Thyroid gland (tissue), 4 donors: Measurements from ENCODE around the gene FBXW5. TPM values are rescaled to one million over a fixed set of nuclear protein-coding genes. Genes with fewer than 3 reads are reported as not detected.

Experiments
- DNase-seq, 2 donors: peaks; one replicate each; pipeline ENCODE4 v3.0.0-alpha.2; 2019
- H3K27ac ChIP-seq, 3 donors: fragments of 200-600 bp; sonication (generic); 1 replicate in 2 of 3; 2 replicates in 1 of 3; pipeline ENCODE4 v1.5.1; 2016 to 2019; ENCODE audit warnings: mild to moderate bottlenecking in 1 of 3, moderate library complexity in 1 of 3
- H3K27me3 ChIP-seq: fragments of 200-600 bp; sonication (generic); one replicate; pipeline ENCODE4 v1.5.1; 2019
- H3K36me3 ChIP-seq, 2 donors: fragments of 200-600 bp; sonication (generic); one replicate each; pipeline ENCODE4 v1.5.1; 2016 to 2019
- H3K4me1 ChIP-seq, 2 donors: fragments of 200-600 bp; sonication (generic); one replicate each; pipeline ENCODE4 v1.5.1; 2017 to 2019
- H3K4me3 ChIP-seq, 3 donors: fragments of 200-600 bp; sonication (generic); replicated peaks in 1 of 3; 1 replicate in 2 of 3; 2 replicates in 1 of 3; pipeline ENCODE4 v1.5.1; 2016; ENCODE audit warnings: mild to moderate bottlenecking in 1 of 3
- H3K9me3 ChIP-seq: fragments of 200-600 bp; sonication (generic); one replicate; pipeline ENCODE4 v1.5.1; 2017
- CTCF ChIP-seq, 6 experiments: fragments of 200-600 bp in 3 of 6; fragments of 450-650 bp in 3 of 6; sonication (generic) in 3 of 6; IDR thresholded peaks; one replicate each; pipeline ENCODE4 v1.5.1; 2016 to 2019; ENCODE audit warnings: antibody characterized with exemption in 6 of 6, mild to moderate bottlenecking in 2 of 6, inconsistent platforms in 1 of 6, moderate library complexity in 1 of 6
- POLR2A ChIP-seq, 2 donors: fragments of 450-650 bp; IDR thresholded peaks; one replicate each; pipeline ENCODE4 v1.6.1; 2017; ENCODE audit warnings: antibody characterized with exemption in 2 of 2, mild to moderate bottlenecking in 2 of 2, moderate library complexity in 1 of 2
- WGBS, 2 donors: methylation state at CpG; one replicate each; pipeline ENCODE4 v1.1.5; 2017; 5-methylcytosine and 5-hydroxymethylcytosine counted together
- intact Hi-C: fragments of 100-400 bp; cut with DNase I; formaldehyde crosslinking; loops from one replicate; pipeline ENCODE4 v1.15.1; 2023
- total RNA-seq, 4 donors: library from RNA; depleted of rRNA; stranded (reverse); fragments of >200 nt; gene quantifications; one replicate each; pipeline ENCODE4 v1.2.3, GENCODE V29; 2016

The FBXW5 gene
- total RNA-seq, 4 donors from 2014 or later = 138 to 282 (median 203) TPM

- TF ChIP-seq CTCF (IDR thresholded peaks at IDR 0.05) (no peak), POLR2A (IDR thresholded peaks at IDR 0.05) (no peak)
- peaks cover 17 to 22% of the 10 kb centered on the region in 2 donors for H3K36me3 ChIP-seq
- no peak overlapping the region for H3K27ac ChIP-seq
- 92 to 96% methylated on average over 5 to 7 of the region's 9 CpGs for WGBS, 2 donors
- no peaks in the 10 kb centered on the region for H3K4me1 ChIP-seq
- H3K4me3 ChIP-seq = no peak overlapping the region
- H3K9me3 ChIP-seq = no peaks in the 10 kb centered on the region
- H3K27me3 ChIP-seq = no peaks in the 10 kb centered on the region
- no peak for DNase-seq
- intact Hi-C loops = no loop called here
Measured at GRCh38 chr9:136926154-136926704, 18.3 kb downstream of the FBXW5 start.

DNA sequence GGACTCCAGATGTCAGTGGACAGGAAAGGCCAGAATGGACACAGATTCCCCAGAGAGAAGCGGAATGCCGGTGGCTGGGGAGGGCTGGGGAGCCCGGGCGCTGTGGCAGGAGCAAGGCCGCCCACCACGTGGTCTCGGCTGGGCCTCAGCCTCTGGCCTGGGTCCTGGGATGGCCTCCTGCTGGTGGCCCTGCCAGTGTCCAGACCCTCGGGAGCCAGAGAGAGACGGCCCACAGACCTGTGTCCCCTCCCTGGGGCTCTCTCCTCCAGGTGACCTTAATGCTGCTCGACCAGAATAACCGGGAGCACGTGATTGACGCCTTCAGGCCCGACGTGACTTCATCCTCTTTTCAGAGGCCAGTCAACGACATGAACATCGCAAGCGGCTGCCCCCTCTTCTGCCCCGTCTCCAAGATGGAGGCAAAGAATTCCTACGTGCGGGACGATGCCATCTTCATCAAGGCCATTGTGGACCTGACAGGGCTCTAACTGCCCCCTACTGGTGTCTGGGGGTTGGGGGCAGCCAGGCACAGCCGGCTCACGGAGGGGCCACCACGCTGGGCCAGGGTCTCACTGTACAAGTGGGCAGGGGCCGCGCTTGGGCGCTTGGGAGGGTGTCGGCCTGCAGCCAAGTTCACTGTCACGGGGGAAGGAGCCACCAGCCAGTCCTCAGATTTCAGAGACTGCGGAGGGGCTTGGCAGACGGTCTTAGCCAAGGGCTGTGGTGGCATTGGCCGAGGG, 19.0 kb downstream of the FBXW5 start:
- Histone ChIP-seq H3K27ac (no peak overlapping the region), H3K27me3 (no peaks in the 10 kb centered on the region), H3K4me1 (no peaks in the 10 kb centered on the region), H3K4me3 (no peak overlapping the region), H3K36me3 (peaks cover 23 to 27% of the 10 kb centered on the region in 2 donors), H3K9me3 (no peaks in the 10 kb centered on the region)
- intact Hi-C loops = no loop called here
- 77 to 81% methylated on average over 16 to 29 of the region's 33 CpGs for WGBS, 2 donors
- TF ChIP-seq CTCF (IDR thresholded peaks at IDR 0.05) (no peak), POLR2A (IDR thresholded peaks at IDR 0.05) (no peak)
- DNase-seq = no peak

- H3K4me3 ChIP-seq = no peak overlapping the region
- H3K4me1 ChIP-seq = no peaks in the 10 kb centered on the region
- no peaks in the 10 kb centered on the region for H3K9me3 ChIP-seq
- H3K36me3 ChIP-seq = peaks cover 33 to 36% of the 10 kb centered on the region in 2 donors
- H3K27me3 ChIP-seq = no peaks in the 10 kb centered on the region
- no peak for DNase-seq
- H3K27ac ChIP-seq = no peak overlapping the region
- 96 to 99% methylated on average over 18 to 19 of the region's 19 CpGs for WGBS, 2 donors
- intact Hi-C loops = no loop called here
- TF ChIP-seq POLR2A (IDR thresholded peaks at IDR 0.05) (no peak), CTCF (IDR thresholded peaks at IDR 0.05) (no peak)
Measured at GRCh38 chr9:136923881-136924280, 20.7 kb downstream of the FBXW5 start.

- DNase-seq = no peak
- intact Hi-C loops = no loop called here
- no peaks in the 10 kb centered on the region for H3K4me1 ChIP-seq
- no peaks in the 10 kb centered on the region for H3K27me3 ChIP-seq
- H3K9me3 ChIP-seq = no peaks in the 10 kb centered on the region
- peaks cover 35 to 36% of the 10 kb centered on the region in 2 donors for H3K36me3 ChIP-seq
- 92 to 95% methylated on average over 19 of the region's 19 CpGs for WGBS, 2 donors
- H3K27ac ChIP-seq = no peak overlapping the region
- TF ChIP-seq POLR2A (IDR thresholded peaks at IDR 0.05) (no peak), CTCF (IDR thresholded peaks at IDR 0.05) (no peak)
- no peak overlapping the region for H3K4me3 ChIP-seq
Measured at GRCh38 chr9:136922540-136922939, 22.0 kb downstream of the FBXW5 start.

- peaks cover 43 to 45% of the 10 kb centered on the region in 2 donors for H3K36me3 ChIP-seq
Measured at GRCh38 chr9:136921718-136922117, 22.8 kb downstream of the FBXW5 start.

More at GRCh38 chr9:136921718-136922117, 22.8 kb downstream of the FBXW5 start:
- intact Hi-C loops = no loop called here
- no peak for TF ChIP-seq CTCF (IDR thresholded peaks at IDR 0.05)
- TF ChIP-seq POLR2A (IDR thresholded peaks at IDR 0.05) = no peak
- Histone ChIP-seq H3K4me1 (no peaks in the 10 kb centered on the region), H3K4me3 (no peak overlapping the region), H3K9me3 (no peaks in the 10 kb centered on the region), H3K27me3 (no peaks in the 10 kb centered on the region), H3K27ac (no peak overlapping the region)
- no peak for DNase-seq
- WGBS, 2 donors = 85 to 91% methylated on average over 10 of the region's 10 CpGs
